Transverse colon (tissue), 4 donors: ENCODE results near the gene RNF144A. TPM values are rescaled to one million over a fixed set of nuclear protein-coding genes. Genes with fewer than 3 reads are reported as not detected.

ENCODE experiments used
- DNase-seq: peaks from one replicate; pipeline ENCODE4 v3.0.0-alpha.2; 2019
- H3K27ac ChIP-seq, 4 donors: fragments of 200-600 bp; sonication (generic); 2 replicates each; pipeline ENCODE4 v1.5.1; 2016 to 2018; ENCODE audit warnings: inconsistent platforms in 4 of 4
- H3K27me3 ChIP-seq: fragments of 200-600 bp; sonication (generic); 2 replicates; pipeline ENCODE4 v1.5.1; 2017; ENCODE audit warnings: inconsistent platforms
- H3K36me3 ChIP-seq, 4 donors: fragments of 200-600 bp; sonication (generic); 2 replicates each; pipeline ENCODE4 v1.5.1; 2017 to 2019; ENCODE audit warnings: inconsistent platforms in 4 of 4
- H3K4me1 ChIP-seq, 4 donors: fragments of 200-600 bp; sonication (generic); 2 replicates each; pipeline ENCODE4 v1.5.1; 2017 to 2020; ENCODE audit warnings: inconsistent platforms in 4 of 4
- H3K4me3 ChIP-seq, 4 donors: fragments of 200-600 bp; sonication (generic); 1 replicate in 1 of 4; 2 replicates in 3 of 4; pipeline versions ENCODE4 v1.5.1 to v1.6.1; 2017 to 2019; ENCODE audit warnings: inconsistent platforms in 4 of 4
- H3K9me3 ChIP-seq, 2 donors: fragments of 200-600 bp; sonication (generic); 2 replicates each; pipeline ENCODE4 v1.5.1; 2017 to 2019; ENCODE audit warnings: inconsistent platforms in 2 of 2
- EP300 ChIP-seq: sonication (generic); formaldehyde crosslinking; IDR thresholded peaks from one replicate; pipeline ENCODE4 v1.6.1; 2017; ENCODE audit warnings: antibody characterized with exemption, low read depth
- POLR2A ChIP-seq: fragments of 450-650 bp; IDR thresholded peaks from one replicate; pipeline ENCODE4 v1.6.1; 2016; ENCODE audit warnings: antibody characterized with exemption, mild to moderate bottlenecking, moderate library complexity
- POLR2AphosphoS5 ChIP-seq, 3 donors: sonication (generic); formaldehyde crosslinking; IDR thresholded peaks; one replicate each; pipeline ENCODE4 v1.6.1; 2016; ENCODE audit warnings: antibody characterized with exemption in 3 of 3
- WGBS, 2 donors: methylation state at CpG; one replicate each; pipeline ENCODE4 v1.1.5; 2018; ENCODE audit warnings: low coverage in 1 of 2; 5-methylcytosine and 5-hydroxymethylcytosine counted together
- in situ Hi-C, 4 donors: fragments of 200-750 bp; cut with MboI; loops; one replicate each; pipeline versions ENCODE4 v1.15.0 to v1.15.1; 2017; ENCODE audit warnings: low sequenced_read_pairs in 3 of 4, low pct_ligation_motif_present in 1 of 4, low pct_unique_long_range_greater_than_20kb in 1 of 4
- intact Hi-C: fragments of 100-400 bp; cut with DNase I; formaldehyde crosslinking; loops from one replicate; pipeline ENCODE4 v1.15.1; 2023; ENCODE audit warnings: low total_unique reads
- total RNA-seq, 4 donors: library from RNA; depleted of rRNA; stranded (reverse); fragments of >200 nt; gene quantifications; one replicate each; pipeline ENCODE4 v1.1.0, GENCODE V29; 2016
- TF ChIP-seq, protein P1 (sequence below), 5 experiments: fragments of 200-600 bp in 3 of 5; fragments of 450-650 bp in 2 of 5; sonication (generic) in 3 of 5; IDR thresholded peaks; 1 replicate in 2 of 5; 2 replicates in 3 of 5; pipeline ENCODE4 v1.5.1; 2016 to 2017; ENCODE audit warnings: antibody characterized with exemption in 5 of 5, inconsistent platforms in 3 of 5, mild to moderate bottlenecking in 2 of 5, moderate library complexity in 1 of 5

RNF144A gene
- total RNA-seq, 4 donors from 2014 or later = 24.0 to 145 (median 83.0) TPM

DNA sequence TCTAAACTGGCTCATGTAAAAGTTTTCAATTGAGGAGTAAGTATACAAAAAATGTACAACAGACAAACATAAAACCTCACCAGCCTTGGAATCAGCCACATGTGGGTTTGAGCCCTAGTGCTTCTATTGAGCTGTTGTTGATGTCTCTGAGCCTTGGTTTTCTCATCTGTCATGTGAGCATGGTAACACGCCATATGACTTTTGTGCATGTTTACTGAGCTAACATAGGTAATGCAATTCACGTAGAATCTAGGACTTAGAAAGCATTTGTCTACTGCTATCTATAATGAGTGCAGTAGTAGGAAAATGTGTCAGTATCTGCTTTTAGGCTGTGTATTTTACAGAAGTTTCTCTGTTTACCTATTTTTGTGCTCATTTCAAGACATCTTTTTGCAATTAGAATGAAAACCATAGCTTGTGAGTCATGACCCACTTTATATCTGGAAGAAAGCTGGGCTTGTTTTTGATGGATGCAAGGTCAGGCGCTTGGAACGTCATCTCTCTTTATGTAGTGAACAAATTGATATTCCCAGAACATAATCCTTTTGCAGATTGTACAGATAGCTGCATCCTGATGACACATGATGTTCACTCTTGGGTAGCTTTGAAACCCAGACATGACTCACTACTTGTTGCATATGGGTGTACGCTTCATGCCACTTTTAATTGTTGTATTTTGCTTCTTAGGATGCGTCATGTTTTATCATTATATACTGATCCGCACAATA is 94.3 kb downstream of the RNF144A start:
- Histone ChIP-seq H3K36me3 (no peaks in the 10 kb centered on the region), H3K4me3 (no peak overlapping the region), H3K4me1 (peaks cover 0 to 20% (median 13%) of the 10 kb centered on the region in 4 donors), H3K27ac (peak overlapping the region in 1 of 4 donors; percentile 38), H3K9me3 (no peaks in the 10 kb centered on the region), H3K27me3 (no peaks in the 10 kb centered on the region)
- in situ Hi-C loops = loop anchor here in 1 of 4 donors (25.0 kb wide), 1 partner anchor 99 kb away; the partner anchor contains the start of gene RNF144A
- DNase-seq = no peak
- intact Hi-C loops = loop anchor here (10.0 kb wide), 1 partner anchor 97 kb away; the partner anchor contains the start of gene RNF144A
- 84 to 86% methylated on average over 5 to 7 of the region's 7 CpGs for WGBS, 2 donors
- no peak for TF ChIP-seq POLR2A
- no peak for TF ChIP-seq POLR2AphosphoS5 (IDR thresholded peaks at IDR 0.05)
- TF ChIP-seq, protein P1, sequence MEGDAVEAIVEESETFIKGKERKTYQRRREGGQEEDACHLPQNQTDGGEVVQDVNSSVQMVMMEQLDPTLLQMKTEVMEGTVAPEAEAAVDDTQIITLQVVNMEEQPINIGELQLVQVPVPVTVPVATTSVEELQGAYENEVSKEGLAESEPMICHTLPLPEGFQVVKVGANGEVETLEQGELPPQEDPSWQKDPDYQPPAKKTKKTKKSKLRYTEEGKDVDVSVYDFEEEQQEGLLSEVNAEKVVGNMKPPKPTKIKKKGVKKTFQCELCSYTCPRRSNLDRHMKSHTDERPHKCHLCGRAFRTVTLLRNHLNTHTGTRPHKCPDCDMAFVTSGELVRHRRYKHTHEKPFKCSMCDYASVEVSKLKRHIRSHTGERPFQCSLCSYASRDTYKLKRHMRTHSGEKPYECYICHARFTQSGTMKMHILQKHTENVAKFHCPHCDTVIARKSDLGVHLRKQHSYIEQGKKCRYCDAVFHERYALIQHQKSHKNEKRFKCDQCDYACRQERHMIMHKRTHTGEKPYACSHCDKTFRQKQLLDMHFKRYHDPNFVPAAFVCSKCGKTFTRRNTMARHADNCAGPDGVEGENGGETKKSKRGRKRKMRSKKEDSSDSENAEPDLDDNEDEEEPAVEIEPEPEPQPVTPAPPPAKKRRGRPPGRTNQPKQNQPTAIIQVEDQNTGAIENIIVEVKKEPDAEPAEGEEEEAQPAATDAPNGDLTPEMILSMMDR (IDR thresholded peaks at IDR 0.05) = no peak
- TF ChIP-seq EP300 = no peak

DNA sequence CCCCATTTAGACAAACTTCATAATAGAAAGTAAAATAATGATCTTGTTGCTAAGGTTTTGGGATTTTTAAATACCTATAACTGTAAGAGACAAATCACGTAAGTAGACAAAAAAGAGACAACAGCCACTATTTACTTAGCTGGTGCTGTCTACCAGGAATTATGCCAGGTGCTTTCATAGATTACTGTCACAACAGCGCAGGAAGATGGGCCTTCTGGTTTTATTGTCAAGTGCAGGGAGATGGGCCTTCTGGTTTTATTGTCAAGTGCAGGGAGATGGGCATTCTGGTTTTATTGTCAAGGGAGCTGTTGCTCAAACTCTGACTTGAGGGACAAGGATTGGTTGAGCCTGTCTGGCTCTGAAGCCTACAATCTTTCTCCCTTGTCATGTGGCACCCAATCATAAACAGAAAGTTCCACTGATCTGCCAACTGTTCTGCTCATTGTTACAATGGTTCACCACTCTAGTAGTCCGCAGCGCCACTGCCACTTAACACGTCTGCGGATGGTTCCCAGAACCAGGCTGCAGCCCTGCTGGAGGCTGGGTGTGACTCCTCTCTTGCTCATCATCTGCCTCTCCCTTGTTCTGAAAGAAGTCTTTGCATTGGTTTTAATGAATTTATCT is 95.0 kb downstream of the RNF144A start:
- peak overlapping the region in 2 of 4 donors; percentile 44 to 54 for H3K27ac ChIP-seq
- intact Hi-C loops = loop anchor here (10.0 kb wide), 1 partner anchor 97 kb away; the partner anchor contains the start of gene RNF144A
- no peaks in the 10 kb centered on the region for H3K27me3 ChIP-seq
- no peak overlapping the region for H3K4me3 ChIP-seq
- TF ChIP-seq, protein P1 (IDR thresholded peaks at IDR 0.05) = no peak
- TF ChIP-seq POLR2A = no peak
- TF ChIP-seq EP300 = no peak
- TF ChIP-seq POLR2AphosphoS5 (IDR thresholded peaks at IDR 0.05) = peak in 1 of 3 donors; percentile 21
- in situ Hi-C loops = loop anchor here in 1 of 4 donors (25.0 kb wide), 1 partner anchor 100 kb away; the partner anchor contains the start of gene RNF144A
- peaks cover under 1 to 21% (median 13%) of the 10 kb centered on the region in 4 donors for H3K4me1 ChIP-seq
- no peaks in the 10 kb centered on the region for H3K36me3 ChIP-seq
- H3K9me3 ChIP-seq = no peaks in the 10 kb centered on the region
- no peak for DNase-seq
- 85 to 92% methylated on average over 2 to 6 of the region's 6 CpGs for WGBS, 2 donors

DNA sequence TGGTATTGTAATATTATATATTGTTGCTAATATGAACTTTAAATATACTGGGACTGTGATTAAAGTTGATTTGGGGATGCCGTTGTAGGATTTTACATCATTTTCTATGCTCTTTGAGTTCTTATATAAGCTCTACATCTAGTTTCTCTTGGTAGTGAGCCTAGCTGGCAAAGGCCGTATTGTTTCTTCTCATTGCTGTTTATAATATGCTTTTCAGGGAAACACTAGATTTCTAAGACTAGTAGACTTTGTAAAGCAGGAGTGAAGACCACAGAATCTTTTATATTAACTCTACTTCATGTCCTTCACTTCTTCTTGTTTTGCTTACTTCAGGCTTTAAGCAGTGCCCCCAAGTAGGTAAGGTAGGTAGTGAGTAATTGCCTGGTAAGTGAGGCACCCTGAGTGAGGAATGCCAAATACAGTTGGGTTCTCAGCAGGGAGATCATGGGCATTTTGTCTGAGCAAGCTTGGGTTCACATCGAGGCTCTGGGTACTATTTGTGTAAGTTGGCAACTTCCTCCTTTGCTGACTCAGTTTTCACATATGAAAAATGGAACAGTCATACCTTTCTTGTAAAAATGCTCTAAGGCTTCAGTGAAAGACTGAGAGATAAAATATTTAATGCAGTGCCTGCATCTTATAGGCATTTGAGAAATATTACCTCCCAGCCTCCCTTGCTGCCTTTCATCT is 96.4 kb downstream of the RNF144A start:
- Histone ChIP-seq H3K4me1 (peaks cover 4 to 21% (median 8%) of the 10 kb centered on the region in 4 donors), H3K27ac (peak overlapping the region in 1 of 4 donors; percentile 2), H3K9me3 (no peaks in the 10 kb centered on the region), H3K36me3 (no peaks in the 10 kb centered on the region), H3K27me3 (no peaks in the 10 kb centered on the region), H3K4me3 (no peak overlapping the region)
- intact Hi-C loops = loop anchor here (10.0 kb wide), 1 partner anchor 99 kb away; the partner anchor contains the start of gene RNF144A
- TF ChIP-seq EP300 = no peak
- TF ChIP-seq POLR2A = no peak
- TF ChIP-seq POLR2AphosphoS5 (IDR thresholded peaks at IDR 0.05) = no peak
- TF ChIP-seq, protein P1 (IDR thresholded peaks at IDR 0.05) = no peak
- in situ Hi-C loops = loop anchor here in 1 of 4 donors (25.0 kb wide), 1 partner anchor 101 kb away; the partner anchor contains the start of gene RNF144A
- DNase-seq = no peak
- 56 to 83% methylated on average over 3 of the region's 3 CpGs for WGBS, 2 donors
